Naive thymus-derived CD8-positive, alpha-beta T cell (primary cell): ENCODE results near the gene LONP2. TPM values are rescaled to one million over a fixed set of nuclear protein-coding genes. Genes with fewer than 3 reads are reported as not detected.

Source experiments
- ATAC-seq, 2 donors: fragments of 150-1000 bp; cut with Tn5 transposase in 1 of 2; sonication (Bioruptor Pico), chemical (Tn5 transposase) in 1 of 2; 1 replicate in 1 of 2; 2 replicates in 1 of 2; pipeline ENCODE4 v1.10.0; 2021; ENCODE audit warnings: mild to moderate bottlenecking in 2 of 2, moderate library complexity in 2 of 2
- POLR2A ChIA-PET: fragments of 350-600 bp; sonication (Branson Sonifier 250); formaldehyde crosslinking; loops from one replicate; lab custom pipeline; 2021; ENCODE audit warnings: antibody characterized with exemption; lab: Charles Lee
- DNase-seq, 10 donors: peaks; one replicate each; pipeline versions ENCODE4 v3.0.0 to v3.0.0-alpha.2; 2020 to 2022
- H3K27ac Mint-ChIP-seq, 10 donors: one replicate each; pipeline ENCODE4 v1.8.0; 2020 to 2022; ENCODE audit warnings: mild to moderate bottlenecking in 10 of 10, mixed read lengths in 10 of 10, moderate library complexity in 4 of 10, inconsistent platforms in 1 of 10
- H3K27me3 Mint-ChIP-seq, 5 donors: one replicate each; pipeline ENCODE4 v1.8.0; 2021 to 2022; ENCODE audit warnings: mixed read lengths in 5 of 5
- H3K36me3 Mint-ChIP-seq, 3 donors: one replicate each; pipeline ENCODE4 v1.8.0; 2020 to 2022; ENCODE audit warnings: mixed read lengths in 3 of 3, mild to moderate bottlenecking in 2 of 3, inconsistent platforms in 1 of 3
- H3K4me1 Mint-ChIP-seq, 4 donors: one replicate each; pipeline ENCODE4 v1.8.0; 2021 to 2022; ENCODE audit warnings: mixed read lengths in 4 of 4
- H3K4me3 Mint-ChIP-seq, 10 donors: one replicate each; pipeline ENCODE4 v1.8.0; 2020 to 2022; ENCODE audit warnings: mild to moderate bottlenecking in 10 of 10, mixed read lengths in 10 of 10, moderate library complexity in 6 of 10, inconsistent platforms in 1 of 10
- H3K9me3 Mint-ChIP-seq, 9 donors: one replicate each; pipeline ENCODE4 v1.8.0; 2020 to 2022; ENCODE audit warnings: mixed read lengths in 9 of 9, mild to moderate bottlenecking in 3 of 9, inconsistent platforms in 1 of 9, moderate library complexity in 1 of 9
- polyA plus RNA-seq, 3 donors: library from polyadenylated mRNA; unstranded; fragments of 300-500 nt; fragmentation: Illumina TruSeq; gene quantifications; one replicate each; pipeline ENCODE4 v1.2.3, GENCODE V29; 2021
- total RNA-seq, 8 experiments: library from RNA in 2 of 8; stranded (reverse) in 2 of 8; gene quantifications; one replicate each; pipeline ENCODE4 v1.2.3 and lab custom pipeline; 2021 to 2026

The LONP2 gene
- 100 to 1,000 TPM; 104 to 114 TPM for total RNA-seq
- 10 to 100 TPM; 37.2 to 44.5 (median 37.3) TPM for polyA plus RNA-seq
- 133 to 239 (median 176) reads per million in 6 experiments for total RNA-seq (lab: John Stamatoyannopoulos, UW)

GRCh38 chr16:48244080-48244862 lies at the start of gene LONP2:
Gene LONP2, plus strand, starts transcription at chr16:48244300. Its CDS starts 89 bp downstream, at chr16:48244389.
- peak; percentile 79 to 95 (median 92) for DNase-seq
- Mint-ChIP-seq H3K4me3 (peak within 1 kb of the TSS; percentile 90 to 97 (median 94)), H3K27ac (peak within 1 kb of the TSS; percentile 90 to 99 (median 96)), H3K36me3 (peaks cover 0 to 9% (median 0%) of the 10 kb centered on the region in 3 donors), H3K27me3 (no peaks in the 10 kb centered on the region), H3K4me1 (peaks cover 16 to 49% (median 39%) of the 10 kb centered on the region in 4 donors), H3K9me3 (peaks cover 0 to 5% (median 0%) of the 10 kb centered on the region in 9 donors)
- POLR2A ChIA-PET, result interaction anchor here (0.6 to 1.2 kb wide), 5 partner anchors 122 to 1378 kb away, joined by 3 to 5 read pairs (median 3); no protein-coding TSS in a partner anchor
- ATAC-seq, result peak; percentile 94 to 95

DNA sequence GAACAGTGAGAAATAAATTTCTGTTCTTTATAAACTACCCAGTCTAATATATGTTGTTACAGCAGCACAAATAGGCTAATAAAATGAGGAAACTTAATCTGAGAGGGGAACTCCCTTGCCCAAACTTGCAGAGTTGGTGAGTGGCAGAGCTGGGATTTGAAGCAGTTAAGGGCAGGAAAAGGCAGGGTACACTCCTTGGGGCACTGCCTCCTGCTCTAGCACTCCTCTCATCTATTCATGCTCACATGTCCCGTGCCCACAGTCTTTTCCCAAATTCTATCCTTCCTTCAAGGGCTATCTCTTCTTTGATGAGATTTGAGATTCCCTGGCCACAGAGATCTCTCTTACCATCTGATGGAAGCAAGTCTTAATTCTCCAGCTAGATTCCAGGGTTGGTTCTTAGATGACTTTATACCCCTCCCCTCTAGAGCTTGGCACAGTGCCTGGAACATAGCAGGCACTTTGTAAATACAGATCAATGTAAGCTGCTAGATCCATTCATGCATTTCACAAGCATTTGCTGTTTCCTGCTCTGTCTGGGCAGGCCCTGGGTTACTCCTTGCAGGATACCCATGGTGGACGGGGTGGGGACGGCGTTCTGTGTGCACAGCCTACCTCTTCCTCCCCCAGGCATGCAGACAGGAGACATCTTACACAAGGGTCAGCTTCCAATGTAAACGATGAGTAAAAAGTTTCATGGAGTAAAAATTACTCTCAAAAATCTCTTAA lies 49.1 kb upstream of the LONP2 start:
- Mint-ChIP-seq H3K4me1 (no peaks in the 10 kb centered on the region), H3K4me3 (no peak overlapping the region), H3K27me3 (peaks cover 0 to 11% (median 3%) of the 10 kb centered on the region in 5 donors), H3K9me3 (peaks cover 0 to 4% (median 0%) of the 10 kb centered on the region in 9 donors), H3K36me3 (no peaks in the 10 kb centered on the region), H3K27ac (no peak overlapping the region)
- DNase-seq (no peak), ATAC-seq (no peak)
- POLR2A ChIA-PET, result no interaction called here

DNA sequence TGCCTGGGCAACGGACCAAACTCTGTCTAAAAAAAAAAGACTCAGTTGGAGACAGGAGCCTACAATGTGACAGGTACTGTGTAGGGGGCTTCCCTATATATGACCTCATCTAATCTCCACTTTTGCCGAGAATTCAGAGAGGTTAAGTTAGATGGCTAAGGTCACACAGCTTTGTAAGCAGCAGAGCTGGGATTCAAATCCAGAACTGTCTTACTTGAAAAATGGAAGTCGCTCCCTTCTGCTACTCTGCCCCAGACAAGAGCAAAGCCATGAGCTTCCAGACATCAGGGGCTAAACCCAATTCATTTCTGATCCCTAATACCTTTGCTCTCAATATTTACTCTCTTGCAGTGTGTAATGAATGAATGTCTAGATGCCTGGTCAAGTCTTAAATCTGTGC lies 46.8 kb upstream of the LONP2 start:
- ATAC-seq (no peak), DNase-seq (no peak)
- Mint-ChIP-seq H3K4me3 (no peak overlapping the region), H3K36me3 (no peaks in the 10 kb centered on the region), H3K4me1 (no peaks in the 10 kb centered on the region), H3K27me3 (peaks cover 0 to 11% (median 3%) of the 10 kb centered on the region in 5 donors), H3K27ac (no peak overlapping the region), H3K9me3 (peaks cover 0 to 4% (median 0%) of the 10 kb centered on the region in 9 donors)
- POLR2A ChIA-PET, result no interaction called here

DNA sequence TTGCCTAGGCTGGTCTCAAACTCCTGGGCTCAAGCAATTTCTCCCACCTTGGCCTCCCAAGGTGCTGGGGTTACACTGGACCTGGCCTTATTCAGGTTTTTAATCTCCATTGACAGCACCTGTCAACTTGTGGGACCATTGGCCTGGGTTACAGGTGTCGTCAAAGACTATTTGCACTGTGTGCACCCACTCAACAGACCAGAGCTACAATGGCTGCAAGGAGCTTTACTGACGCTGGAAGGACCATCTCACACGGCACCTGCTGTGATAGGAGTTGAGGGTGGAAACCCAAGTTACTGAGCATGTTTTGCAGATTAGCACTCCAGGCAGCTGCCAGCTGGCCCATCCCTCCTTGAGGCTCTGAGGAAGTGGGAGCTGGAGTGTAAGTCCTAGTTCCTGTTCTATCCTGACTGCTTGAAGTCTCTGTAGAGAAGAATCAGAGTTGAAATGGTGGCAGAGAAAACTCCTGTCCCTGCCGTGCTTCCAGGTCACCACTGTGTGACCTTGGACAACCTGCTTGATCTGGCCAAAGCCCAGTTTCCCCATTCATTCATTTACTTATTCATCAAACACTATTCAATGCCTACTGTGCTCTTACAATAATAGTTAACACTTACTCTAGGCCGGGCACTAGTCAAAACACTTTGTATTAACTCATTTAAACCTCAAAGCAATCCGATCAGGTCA lies 42.4 kb upstream of the LONP2 start:
- DNase-seq, result no peak
- H3K27ac Mint-ChIP-seq, result no peak overlapping the region
- POLR2A ChIA-PET, result no interaction called here
- ATAC-seq, result no peak
- H3K9me3 Mint-ChIP-seq, result peaks cover 0 to 4% (median 0%) of the 10 kb centered on the region in 9 donors
- H3K27me3 Mint-ChIP-seq, result peaks cover 7 to 16% (median 10%) of the 10 kb centered on the region in 5 donors
- H3K36me3 Mint-ChIP-seq, result no peaks in the 10 kb centered on the region
- H3K4me1 Mint-ChIP-seq, result no peaks in the 10 kb centered on the region
- H3K4me3 Mint-ChIP-seq, result no peak overlapping the region

- ATAC-seq, result no peak
- Mint-ChIP-seq H3K36me3 (no peaks in the 10 kb centered on the region), H3K4me1 (no peaks in the 10 kb centered on the region), H3K27ac (no peak overlapping the region), H3K27me3 (peaks cover 10 to 34% (median 15%) of the 10 kb centered on the region in 5 donors), H3K4me3 (no peak overlapping the region), H3K9me3 (no peaks in the 10 kb centered on the region)
- POLR2A ChIA-PET, result no interaction called here
- no peak for DNase-seq
Observed at GRCh38 chr16:48203974-48204824, 39.9 kb upstream of the LONP2 start.

DNA sequence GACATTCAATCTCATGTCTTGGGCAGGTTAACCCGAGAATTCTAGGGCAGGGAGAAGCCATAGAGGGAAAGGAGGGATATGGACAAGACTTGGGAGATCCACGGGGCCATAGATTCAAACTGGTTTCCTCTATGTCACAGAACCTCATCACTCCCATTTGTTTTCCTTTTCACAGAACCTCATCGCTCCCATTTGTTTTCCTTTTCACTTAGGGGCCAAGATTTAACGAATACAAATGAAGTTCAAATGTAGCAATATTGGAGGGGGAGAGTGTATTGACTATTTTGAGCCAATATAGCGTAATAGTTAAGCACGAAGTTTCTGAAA lies 39.3 kb upstream of the LONP2 start:
- H3K36me3 Mint-ChIP-seq, result no peaks in the 10 kb centered on the region
- H3K4me3 Mint-ChIP-seq, result no peak overlapping the region
- peaks cover 8 to 34% (median 15%) of the 10 kb centered on the region in 5 donors for H3K27me3 Mint-ChIP-seq
- H3K27ac Mint-ChIP-seq, result no peak overlapping the region
- no peaks in the 10 kb centered on the region for H3K9me3 Mint-ChIP-seq
- DNase-seq, result no peak
- H3K4me1 Mint-ChIP-seq, result no peaks in the 10 kb centered on the region
- no peak for ATAC-seq
- POLR2A ChIA-PET, result no interaction called here

- POLR2A ChIA-PET, result no interaction called here
- peaks cover 8 to 34% (median 15%) of the 10 kb centered on the region in 5 donors for H3K27me3 Mint-ChIP-seq
- H3K36me3 Mint-ChIP-seq, result no peaks in the 10 kb centered on the region
- no peaks in the 10 kb centered on the region for H3K9me3 Mint-ChIP-seq
- no peak overlapping the region for H3K4me3 Mint-ChIP-seq
- ATAC-seq (no peak), DNase-seq (no peak)
- H3K4me1 Mint-ChIP-seq, result no peaks in the 10 kb centered on the region
- peak overlapping the region in 1 of 10 donors; percentile 50 for H3K27ac Mint-ChIP-seq
Observed at GRCh38 chr16:48206594-48207242, 37.4 kb upstream of the LONP2 start.

DNA sequence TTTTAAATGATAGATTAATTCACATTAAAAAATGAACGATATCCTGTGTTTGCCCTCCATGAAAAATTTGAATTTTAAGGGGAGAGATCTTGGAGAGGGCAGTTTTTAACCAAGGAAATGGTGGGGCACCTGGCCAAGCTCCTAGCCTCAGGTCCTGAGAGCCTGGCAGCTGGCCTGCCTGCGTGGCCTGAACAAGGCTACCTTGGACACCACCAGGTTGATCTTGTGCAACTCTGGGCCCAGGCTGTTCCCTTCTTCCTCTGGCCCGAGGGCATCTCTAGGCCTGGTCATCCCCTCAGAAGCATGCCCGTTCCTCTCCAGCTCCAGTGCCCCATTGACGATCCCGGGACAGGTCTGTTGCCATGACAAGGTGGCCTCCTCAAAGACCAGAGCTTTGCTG lies 33.4 kb upstream of the LONP2 start:
- POLR2A ChIA-PET, result no interaction called here
- Mint-ChIP-seq H3K27me3 (peaks cover 5 to 23% (median 12%) of the 10 kb centered on the region in 5 donors), H3K9me3 (no peaks in the 10 kb centered on the region), H3K4me1 (no peaks in the 10 kb centered on the region), H3K4me3 (no peak overlapping the region), H3K36me3 (no peaks in the 10 kb centered on the region), H3K27ac (no peak overlapping the region)
- DNase-seq, result no peak
- ATAC-seq, result no peak

GRCh38 chr16:48212033-48212432 lies 32.1 kb upstream of the LONP2 start:
- no peaks in the 10 kb centered on the region for H3K9me3 Mint-ChIP-seq
- H3K27me3 Mint-ChIP-seq, result peaks cover 0 to 16% (median 5%) of the 10 kb centered on the region in 5 donors
- no peak overlapping the region for H3K4me3 Mint-ChIP-seq
- DNase-seq, result no peak
- ATAC-seq, result no peak
- no peak overlapping the region for H3K27ac Mint-ChIP-seq
- POLR2A ChIA-PET, result no interaction called here
- no peaks in the 10 kb centered on the region for H3K4me1 Mint-ChIP-seq
- H3K36me3 Mint-ChIP-seq, result no peaks in the 10 kb centered on the region

- DNase-seq, result no peak
- Mint-ChIP-seq H3K36me3 (peaks cover 0 to 3% (median 0%) of the 10 kb centered on the region in 3 donors), H3K9me3 (no peaks in the 10 kb centered on the region), H3K27ac (peak overlapping the region in 2 of 10 donors; percentile 19 to 66), H3K4me1 (no peaks in the 10 kb centered on the region), H3K27me3 (no peaks in the 10 kb centered on the region), H3K4me3 (no peak overlapping the region)
- POLR2A ChIA-PET, result no interaction called here
- no peak for ATAC-seq
Observed at GRCh38 chr16:48215738-48216137, 28.4 kb upstream of the LONP2 start.

GRCh38 chr16:48217708-48218107 lies 26.4 kb upstream of the LONP2 start:
- Mint-ChIP-seq H3K9me3 (no peaks in the 10 kb centered on the region), H3K27me3 (no peaks in the 10 kb centered on the region), H3K4me3 (no peak overlapping the region), H3K4me1 (no peaks in the 10 kb centered on the region), H3K36me3 (peaks cover 0 to 3% (median 0%) of the 10 kb centered on the region in 3 donors), H3K27ac (no peak overlapping the region)
- ATAC-seq (no peak), DNase-seq (no peak)
- POLR2A ChIA-PET, result no interaction called here
